Colonic mucosa (tissue), 4 donors: ENCODE results near the gene VENTX. TPM values are rescaled to one million over a fixed set of nuclear protein-coding genes. Genes with fewer than 3 reads are reported as not detected.

Experiments used
- DNase-seq: peaks from one replicate; pipeline ENCODE4 v3.0.0-alpha.2; 2020
- H3K27ac ChIP-seq: fragments of 200-600 bp; one replicate; pipeline ENCODE4 v1.8.0; 2021
- H3K27me3 ChIP-seq: fragments of 200-600 bp; one replicate; pipeline ENCODE4 v1.8.0; 2021
- H3K36me3 ChIP-seq: fragments of 200-600 bp; one replicate; pipeline ENCODE4 v1.8.0; 2021
- H3K4me1 ChIP-seq: fragments of 200-600 bp; one replicate; pipeline ENCODE4 v1.8.0; 2021; ENCODE audit warnings: mild to moderate bottlenecking
- H3K4me3 ChIP-seq: fragments of 200-600 bp; one replicate; pipeline ENCODE4 v1.8.0; 2021
- H3K9ac ChIP-seq, 2 donors: one replicate each; pipeline ENCODE4 v1.7.0; 2013; ENCODE audit warnings: control low read depth in 2 of 2, low read depth in 2 of 2, low read length in 2 of 2
- H3K9me3 ChIP-seq: fragments of 200-600 bp; one replicate; pipeline ENCODE4 v1.8.0; 2021
- intact Hi-C: fragments of 100-400 bp; cut with DNase I; formaldehyde crosslinking; loops from one replicate; pipeline ENCODE4 v1.14.1; 2022
- total RNA-seq, 2 donors: library from RNA; stranded (reverse); fragmentation: NEBNext Ultra II Directional in 1 of 2; extraction: Animal tissue kit (Norgen Biotek cat#: 25700) in 1 of 2; gene quantifications; one replicate each; pipeline ENCODE4 v1.2.1, GENCODE V29; 2021
- TF ChIP-seq, protein P1 (sequence below): fragments of 200-600 bp; IDR thresholded peaks from one replicate; pipeline ENCODE4 v1.8.0; 2022; ENCODE audit warnings: antibody characterized with exemption, mild to moderate bottlenecking
- donor health status: healthy.
- donor health status: DM: no; HTN: no; CAD: no.
- donor health status: DM: no; HTN: no; CAD: no.

Gene VENTX
- total RNA-seq, 2 donors from 2014 or later = 0.15 to 0.24 TPM

DNA sequence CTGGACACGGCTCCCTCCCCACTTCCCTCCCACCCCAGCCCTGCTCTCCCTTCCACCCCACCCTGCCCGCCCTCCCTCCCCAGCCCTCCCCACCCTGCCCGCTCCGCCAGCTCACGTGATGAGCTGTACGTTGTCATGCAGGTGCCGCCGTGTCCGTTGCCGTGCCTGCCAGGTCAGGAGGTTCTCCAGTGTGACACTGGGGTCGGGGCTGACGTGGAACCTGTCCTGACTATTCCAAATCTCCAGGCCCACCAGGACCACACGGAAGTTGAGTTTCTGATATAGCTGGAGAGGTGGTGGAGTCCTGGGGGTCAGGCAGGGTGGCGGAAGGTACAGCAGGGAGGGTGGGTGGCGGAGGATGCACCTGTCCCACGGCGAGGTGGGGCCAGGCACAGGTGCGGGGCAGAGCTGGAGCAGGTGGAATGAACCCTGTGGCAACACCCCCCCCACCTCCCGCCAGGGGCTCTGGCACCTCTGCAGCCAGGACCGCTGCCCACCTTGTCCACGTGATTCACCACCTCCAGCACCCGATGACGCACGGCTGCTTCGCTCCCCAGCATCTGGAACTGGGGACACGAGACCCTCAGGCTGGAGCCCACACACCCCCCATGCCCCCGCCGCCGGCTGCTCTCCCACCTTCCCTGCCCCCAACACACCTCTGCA is 34.8 kb downstream of the VENTX start:
- H3K36me3 ChIP-seq = no peaks in the 10 kb centered on the region
- TF ChIP-seq, protein P1, sequence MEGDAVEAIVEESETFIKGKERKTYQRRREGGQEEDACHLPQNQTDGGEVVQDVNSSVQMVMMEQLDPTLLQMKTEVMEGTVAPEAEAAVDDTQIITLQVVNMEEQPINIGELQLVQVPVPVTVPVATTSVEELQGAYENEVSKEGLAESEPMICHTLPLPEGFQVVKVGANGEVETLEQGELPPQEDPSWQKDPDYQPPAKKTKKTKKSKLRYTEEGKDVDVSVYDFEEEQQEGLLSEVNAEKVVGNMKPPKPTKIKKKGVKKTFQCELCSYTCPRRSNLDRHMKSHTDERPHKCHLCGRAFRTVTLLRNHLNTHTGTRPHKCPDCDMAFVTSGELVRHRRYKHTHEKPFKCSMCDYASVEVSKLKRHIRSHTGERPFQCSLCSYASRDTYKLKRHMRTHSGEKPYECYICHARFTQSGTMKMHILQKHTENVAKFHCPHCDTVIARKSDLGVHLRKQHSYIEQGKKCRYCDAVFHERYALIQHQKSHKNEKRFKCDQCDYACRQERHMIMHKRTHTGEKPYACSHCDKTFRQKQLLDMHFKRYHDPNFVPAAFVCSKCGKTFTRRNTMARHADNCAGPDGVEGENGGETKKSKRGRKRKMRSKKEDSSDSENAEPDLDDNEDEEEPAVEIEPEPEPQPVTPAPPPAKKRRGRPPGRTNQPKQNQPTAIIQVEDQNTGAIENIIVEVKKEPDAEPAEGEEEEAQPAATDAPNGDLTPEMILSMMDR = no peak
- no peak for DNase-seq
- H3K27me3 ChIP-seq = peaks cover 16% of the 10 kb centered on the region
- H3K9ac ChIP-seq = no peak overlapping the region
- intact Hi-C loops = no loop called here
- no peak overlapping the region for H3K27ac ChIP-seq
- H3K4me3 ChIP-seq = no peak overlapping the region
- peaks cover 4% of the 10 kb centered on the region for H3K4me1 ChIP-seq
- no peaks in the 10 kb centered on the region for H3K9me3 ChIP-seq

DNA sequence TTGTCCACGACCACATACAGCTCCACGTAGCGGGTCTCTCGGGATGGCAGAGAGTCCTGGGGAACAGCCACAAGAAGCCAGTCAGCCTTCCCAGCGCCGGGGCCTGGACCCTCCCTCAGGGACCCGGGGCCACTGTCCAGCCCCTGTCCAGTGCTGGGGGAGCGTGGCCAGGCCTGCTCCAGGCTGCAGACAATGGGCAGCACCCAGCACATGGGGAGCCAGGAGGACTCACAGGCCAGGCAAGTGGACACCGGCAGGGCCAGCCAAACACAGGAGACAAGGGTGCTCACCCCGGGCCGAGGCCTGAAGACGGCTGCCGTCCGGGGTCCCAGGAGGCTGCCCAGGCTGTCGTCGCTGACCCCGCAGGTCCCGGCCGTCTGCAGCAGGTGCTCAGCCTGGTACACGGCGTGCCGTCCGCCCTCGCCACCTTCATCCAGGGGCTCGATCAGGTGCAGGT is 35.3 kb downstream of the VENTX start:
- H3K9ac ChIP-seq = no peak overlapping the region
- no peaks in the 10 kb centered on the region for H3K9me3 ChIP-seq
- peaks cover 4% of the 10 kb centered on the region for H3K4me1 ChIP-seq
- H3K4me3 ChIP-seq = no peak overlapping the region
- DNase-seq = no peak
- peaks cover 16% of the 10 kb centered on the region for H3K27me3 ChIP-seq
- no peaks in the 10 kb centered on the region for H3K36me3 ChIP-seq
- TF ChIP-seq, protein P1 = no peak
- H3K27ac ChIP-seq = no peak overlapping the region
- intact Hi-C loops = no loop called here

DNA sequence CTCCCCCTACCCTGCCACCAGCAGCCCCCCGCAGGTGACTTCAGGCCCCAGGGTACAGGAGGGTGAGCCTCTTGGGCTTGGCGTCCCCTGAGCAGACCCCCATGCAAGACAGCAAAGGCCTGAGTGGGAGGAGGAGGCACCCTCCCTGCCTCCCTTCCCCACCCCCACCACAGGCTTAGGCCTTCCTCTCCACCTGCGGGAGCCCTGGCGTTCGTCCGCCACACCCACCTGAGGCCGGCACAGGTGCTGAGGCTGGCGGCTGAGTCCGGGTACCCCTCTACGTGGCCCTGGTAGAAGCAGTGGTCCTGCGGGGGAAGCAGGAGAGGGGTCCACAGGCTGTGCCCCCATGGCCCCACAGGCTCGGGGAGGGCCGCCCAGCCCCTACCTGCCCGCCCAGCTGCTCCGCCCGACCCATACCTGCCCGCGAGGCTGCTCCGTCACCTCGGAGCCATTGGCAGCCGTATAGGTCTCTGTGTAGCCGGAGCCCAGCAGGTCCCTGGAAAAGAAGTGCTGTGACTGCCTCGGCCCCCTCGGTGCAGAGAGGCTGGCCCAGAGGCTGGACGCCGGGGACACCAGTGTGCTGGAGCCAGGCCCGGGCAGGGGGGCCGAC is 36.0 kb downstream of the VENTX start:
- Histone ChIP-seq H3K36me3 (no peaks in the 10 kb centered on the region), H3K4me3 (no peak overlapping the region), H3K9ac (no peak overlapping the region), H3K4me1 (peaks cover 4% of the 10 kb centered on the region), H3K27me3 (peaks cover 16% of the 10 kb centered on the region), H3K9me3 (no peaks in the 10 kb centered on the region), H3K27ac (no peak overlapping the region)
- TF ChIP-seq, protein P1 = no peak
- no peak for DNase-seq
- intact Hi-C loops = no loop called here

- H3K36me3 ChIP-seq = no peaks in the 10 kb centered on the region
- H3K4me1 ChIP-seq = peaks cover 4% of the 10 kb centered on the region
- intact Hi-C loops = no loop called here
- DNase-seq = no peak
- H3K27me3 ChIP-seq = peaks cover 16% of the 10 kb centered on the region
- no peaks in the 10 kb centered on the region for H3K9me3 ChIP-seq
- H3K9ac ChIP-seq = peak overlapping the region; percentile 46 to 63
- TF ChIP-seq, protein P1 = no peak
- peak overlapping the region; percentile 31 for H3K4me3 ChIP-seq
- H3K27ac ChIP-seq = peak overlapping the region; percentile 41
These were observed 37.4 kb downstream of the VENTX start for GRCh38 chr10:133274751-133275683.

GRCh38 chr10:133275684-133276092 is 38.0 kb downstream of the VENTX start:
- no peak for DNase-seq
- Histone ChIP-seq H3K9me3 (no peaks in the 10 kb centered on the region), H3K36me3 (no peaks in the 10 kb centered on the region), H3K9ac (peak overlapping the region; percentile 46 to 63), H3K27me3 (peaks cover 16% of the 10 kb centered on the region), H3K4me3 (peak overlapping the region; percentile 31), H3K27ac (no peak overlapping the region), H3K4me1 (peaks cover 4% of the 10 kb centered on the region)
- TF ChIP-seq, protein P1 = no peak
- intact Hi-C loops = no loop called here
